B cell (primary cell): ENCODE measurements around the gene EGR2. TPM values are rescaled to one million over a fixed set of nuclear protein-coding genes. Genes with fewer than 3 reads are reported as not detected.

Experiments used
- ATAC-seq: fragments of 200-7000 bp; cut with Tn5 transposase; one replicate; pipeline ENCODE4 v1.10.0; 2021; ENCODE audit warnings: low read depth, mild to moderate bottlenecking, moderate number of reproducible peaks, moderate library complexity
- CTCF ChIA-PET: fragments of 350-600 bp; sonication (Branson Sonifier 250); formaldehyde crosslinking; loops from one replicate; lab custom pipeline; 2021; ENCODE audit warnings: antibody characterized with exemption, inconsistent platforms; lab: Charles Lee
- POLR2A ChIA-PET: fragments of 350-600 bp; sonication (Branson Sonifier 250); formaldehyde crosslinking; loops from one replicate; lab custom pipeline; 2021; ENCODE audit warnings: antibody characterized with exemption; lab: Charles Lee
- DNase-seq: peaks from one replicate; pipeline ENCODE4 v3.0.0; 2013
- H2AFZ ChIP-seq: 2 replicates; pipeline ENCODE4 v1.6.1; 2012; ENCODE audit warnings: mild to moderate bottlenecking, low read depth, low read length; ENCODE audit not compliant: insufficient read depth, poor library complexity, severe bottlenecking
- H3K27ac ChIP-seq, 2 donors: 1 replicate in 1 of 2; 2 replicates in 1 of 2; pipeline ENCODE4 v1.5.1; 2012 to 2013; ENCODE audit warnings: low read length in 2 of 2, mild to moderate bottlenecking in 2 of 2, moderate library complexity in 1 of 2
- H3K27me3 ChIP-seq, 4 experiments: fragments of 200-600 bp in 1 of 4; sonication (generic) in 1 of 4; replicated peaks in 1 of 4; 1 replicate in 2 of 4; 2 replicates in 2 of 4; pipeline versions ENCODE4 v1.6.1 to v1.7.0; 2013 to 2016; ENCODE audit warnings: low read length in 3 of 4, mild to moderate bottlenecking in 2 of 4, mixed read lengths in 1 of 4, moderate library complexity in 1 of 4; ENCODE audit not compliant: insufficient read depth in 4 of 4, control insufficient read depth in 3 of 4; ENCODE audit errors: control extremely low read depth in 1 of 4
- H3K36me3 ChIP-seq, 2 experiments: replicated peaks in 1 of 2; 1 replicate in 1 of 2; 2 replicates in 1 of 2; pipeline versions ENCODE4 v1.6.1 to v1.7.1; 2013; ENCODE audit warnings: low read length in 1 of 2; ENCODE audit not compliant: insufficient read depth in 2 of 2, control insufficient read depth in 1 of 2; ENCODE audit errors: control extremely low read depth in 1 of 2, extremely low read depth in 1 of 2
- H3K4me1 ChIP-seq, 2 donors: fragments of 200-600 bp in 1 of 2; sonication (generic) in 1 of 2; 1 replicate in 1 of 2; 2 replicates in 1 of 2; pipeline versions ENCODE4 v1.5.1 to v1.6.1; 2013 to 2017; ENCODE audit warnings: low read length in 2 of 2; ENCODE audit not compliant: control insufficient read depth in 2 of 2, insufficient read depth in 2 of 2
- H3K4me2 ChIP-seq: replicated peaks from 2 replicates; pipeline ENCODE3; 2012; ENCODE audit warnings: mild to moderate bottlenecking, low read depth, low read length; ENCODE audit not compliant: poor library complexity, severe bottlenecking
- H3K4me3 ChIP-seq, 5 experiments: fragments of 200-600 bp in 1 of 5; sonication (generic) in 1 of 5; 1 replicate in 3 of 5; 2 replicates in 2 of 5; pipeline versions ENCODE4 v1.5.1 to v1.7.0; 2011 to 2016; ENCODE audit warnings: low read length in 4 of 5, mild to moderate bottlenecking in 4 of 5, low read depth in 2 of 5, control low read depth in 1 of 5, moderate library complexity in 1 of 5; ENCODE audit not compliant: insufficient read depth in 1 of 5; ENCODE audit errors: control extremely low read depth in 1 of 5, extremely low read depth in 1 of 5
- H3K79me2 ChIP-seq: fragments of 200-600 bp; sonication (generic); one replicate; pipeline ENCODE4 v1.6.0; 2016; ENCODE audit warnings: low read length; ENCODE audit not compliant: control insufficient read depth, insufficient read depth
- H3K9ac ChIP-seq: fragments of 200-600 bp; sonication (generic); 2 replicates; pipeline ENCODE4 v1.6.1; 2017; ENCODE audit warnings: mild to moderate bottlenecking, low read length, moderate library complexity
- H3K9me3 ChIP-seq, 3 donors: one replicate each; pipeline versions ENCODE4 v1.6.1 to v1.7.1; 2013; ENCODE audit warnings: low read length in 2 of 3; ENCODE audit not compliant: control insufficient read depth in 2 of 3, insufficient read depth in 1 of 3; ENCODE audit errors: control extremely low read depth in 1 of 3
- H4K20me1 ChIP-seq: 2 replicates; pipeline ENCODE4 v1.6.0; 2012; ENCODE audit warnings: mild to moderate bottlenecking, low read length; ENCODE audit not compliant: insufficient read depth, control insufficient read depth, poor library complexity, severe bottlenecking
- H3K27ac Mint-ChIP-seq: one replicate; pipeline ENCODE4 v1.8.0; 2021; ENCODE audit warnings: mixed read lengths
- H3K27me3 Mint-ChIP-seq: one replicate; pipeline ENCODE4 v1.8.0; 2021; ENCODE audit warnings: mixed read lengths
- H3K4me1 Mint-ChIP-seq: one replicate; pipeline ENCODE4 v1.8.0; 2021; ENCODE audit warnings: mixed read lengths
- H3K4me3 Mint-ChIP-seq: one replicate; pipeline ENCODE4 v1.8.0; 2021; ENCODE audit warnings: mixed read lengths
- H3K9me3 Mint-ChIP-seq: one replicate; pipeline ENCODE4 v1.8.0; 2022; ENCODE audit warnings: mixed read lengths; ENCODE audit not compliant: insufficient read depth
- CTCF ChIP-seq: fragments of 200-600 bp; IDR thresholded peaks from one replicate; pipeline ENCODE4 v1.8.0; 2022; ENCODE audit warnings: antibody characterized with exemption, mild to moderate bottlenecking
- EZH2 ChIP-seq: IDR thresholded peaks from 2 replicates; pipeline ENCODE4 v1.6.1; 2012; ENCODE audit warnings: borderline replicate concordance, low read depth, mild to moderate bottlenecking, moderate library complexity, low read length; ENCODE audit not compliant: insufficient read depth, poor library complexity, severe bottlenecking
- WGBS: methylation state at CpG from one replicate; pipeline ENCODE4 v1.1.5; 2013; ENCODE audit warnings: missing lambda C conversion rate; ENCODE audit not compliant: insufficient coverage; 5-methylcytosine and 5-hydroxymethylcytosine counted together
- intact Hi-C: fragments of 100-400 bp; cut with micrococcal nuclease; formaldehyde crosslinking; loops from one replicate; pipeline ENCODE4 v1.10.0; 2022
- polyA plus RNA-seq: library from polyadenylated mRNA; depleted of rRNA; stranded (reverse); fragments of >200 nt; gene quantifications from 2 replicates; pipeline ENCODE4 v1.2.3, GENCODE V29; 2012
- total RNA-seq, 2 donors: library from RNA; stranded (reverse); fragments of 120-200 nt in 1 of 2; gene quantifications; 1 replicate in 1 of 2; 2 replicates in 1 of 2; pipeline versions ENCODE4 v1.2.3 to v1.2.4, GENCODE V29; 2013 to 2022

EGR2 gene
- total and polyA plus RNA-seq, 2 donors (not counting 1 experiment from before 2014, with no cell fraction given) = 6.3 to 10.9 TPM

- peaks cover 13% of the 10 kb centered on the region for H4K20me1 ChIP-seq
- peak overlapping the region; percentile 79 for H3K9ac ChIP-seq
- H3K9me3 ChIP-seq = no peaks in the 10 kb centered on the region
- H3K27me3 ChIP-seq = peaks cover 0 to 37% (median 9%) of the 10 kb centered on the region in 4 experiments
- intact Hi-C loops = loop anchor here (1.0 to 10.0 kb wide), 11 partner anchors 86 to 916 kb away; partner anchors contain the start of genes ARID5B and RTKN2
- Mint-ChIP-seq H3K4me1 (peaks cover 42% of the 10 kb centered on the region), H3K9me3 (no peaks in the 10 kb centered on the region), H3K27me3 (peaks cover 7% of the 10 kb centered on the region), H3K27ac (peak overlapping the region; percentile 20), H3K4me3 (peak overlapping the region; percentile 100)
- no peak for ATAC-seq
- H3K36me3 ChIP-seq = no peaks in the 10 kb centered on the region
- DNase-seq = peak; percentile 73
- H3K4me2 ChIP-seq = peak overlapping the region; percentile 100
- peak overlapping the region; percentile 87 for H2AFZ ChIP-seq
- peaks cover 23% of the 10 kb centered on the region for H3K79me2 ChIP-seq
- no peak overlapping the region for H3K27ac ChIP-seq
- CTCF ChIA-PET = interaction anchor here (0.7 to 9.3 kb wide), 43 partner anchors 9 to 901 kb away, joined by 3 to 204 read pairs (median 6); partner anchors contain the start of genes ADO and NRBF2
- TF ChIP-seq EZH2 = no peak
- peak; percentile 1 for TF ChIP-seq CTCF
- peak overlapping the region; percentile 42 to 84 (median 67) for H3K4me3 ChIP-seq
- peaks cover 33 to 39% of the 10 kb centered on the region in 2 donors for H3K4me1 ChIP-seq
- POLR2A ChIA-PET = interaction anchor here (0.6 to 2.5 kb wide), 7 partner anchors 83 to 342 kb away, joined by 3 to 11 read pairs (median 4); no protein-coding TSS in a partner anchor
- WGBS = 4% methylated on average over 55 of the region's 65 CpGs
Observed at GRCh38 chr10:62818426-62819011, 2.4 kb upstream of the EGR2 start.
